IPS-18a (cell line): ENCODE results near the gene PURA.

Experiments used
- H3K27ac ChIP-seq: one replicate; pipeline ENCODE4 v1.5.1; 2013; ENCODE audit warnings: low read length
- H3K27me3 ChIP-seq: one replicate; pipeline ENCODE4 v1.6.1; 2013; ENCODE audit warnings: mild to moderate bottlenecking, low read length; ENCODE audit not compliant: control insufficient read depth, insufficient read depth
- H3K36me3 ChIP-seq: one replicate; pipeline ENCODE4 v1.6.1; 2013; ENCODE audit warnings: low read depth, low read length; ENCODE audit not compliant: control insufficient read depth
- H3K4me1 ChIP-seq: one replicate; pipeline ENCODE4 v1.6.1; 2013; ENCODE audit warnings: low read depth, low read length; ENCODE audit not compliant: control insufficient read depth
- H3K4me3 ChIP-seq: one replicate; pipeline ENCODE4 v1.5.1; 2013; ENCODE audit warnings: low read length
- H3K9ac ChIP-seq: one replicate; pipeline ENCODE4 v1.6.1; 2013; ENCODE audit warnings: mild to moderate bottlenecking, low read length, moderate library complexity
- H3K9me3 ChIP-seq: one replicate; pipeline ENCODE4 v1.6.1; 2013; ENCODE audit warnings: low read depth, low read length; ENCODE audit not compliant: control insufficient read depth

The PURA gene

DNA sequence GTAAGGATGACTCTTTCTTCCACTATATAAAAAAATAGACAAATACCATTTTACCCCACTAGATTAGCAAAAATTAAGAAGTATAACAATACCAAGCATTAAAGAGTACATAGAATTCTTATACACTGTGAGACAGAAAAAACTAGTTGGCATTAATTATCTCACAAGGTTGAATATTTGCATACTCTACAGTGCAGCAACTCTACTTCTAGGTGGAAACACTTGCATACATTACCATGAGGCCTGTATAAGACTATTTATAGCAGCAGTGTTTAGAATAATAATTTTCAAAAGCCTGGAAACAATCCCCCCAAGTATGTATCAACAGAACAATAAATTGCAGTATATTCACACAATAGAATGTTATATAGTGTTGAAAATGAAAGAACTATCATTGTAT is 19.0 kb upstream of the PURA start:
- H3K4me1 ChIP-seq, result no peaks in the 10 kb centered on the region
- no peak overlapping the region for H3K4me3 ChIP-seq
- no peak overlapping the region for H3K27ac ChIP-seq
- peaks cover 6% of the 10 kb centered on the region for H3K27me3 ChIP-seq
- H3K36me3 ChIP-seq, result no peaks in the 10 kb centered on the region
- no peaks in the 10 kb centered on the region for H3K9me3 ChIP-seq
- no peak overlapping the region for H3K9ac ChIP-seq

DNA sequence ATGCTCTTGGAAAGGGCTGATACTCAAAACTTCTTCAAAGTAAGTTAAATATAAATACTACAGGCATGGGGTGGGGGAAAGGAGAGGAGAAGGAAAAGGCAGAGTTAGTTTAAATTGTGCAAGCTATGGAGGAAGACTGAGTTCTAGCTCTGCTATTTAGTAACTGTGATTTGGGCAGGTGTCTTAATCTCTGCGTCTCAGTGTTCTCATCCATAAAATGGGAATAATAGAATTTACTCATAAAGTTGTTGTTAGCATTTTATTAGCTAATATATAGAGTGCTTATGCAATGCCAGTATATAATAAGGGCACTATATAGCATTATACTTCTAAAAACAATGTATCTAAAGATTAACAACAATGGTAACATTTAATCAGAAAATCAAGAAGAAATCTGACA is 12.7 kb upstream of the PURA start:
- Histone ChIP-seq H3K9me3 (no peaks in the 10 kb centered on the region), H3K9ac (no peak overlapping the region), H3K27ac (no peak overlapping the region), H3K36me3 (no peaks in the 10 kb centered on the region), H3K4me3 (no peak overlapping the region), H3K4me1 (no peaks in the 10 kb centered on the region), H3K27me3 (peaks cover 48% of the 10 kb centered on the region)

DNA sequence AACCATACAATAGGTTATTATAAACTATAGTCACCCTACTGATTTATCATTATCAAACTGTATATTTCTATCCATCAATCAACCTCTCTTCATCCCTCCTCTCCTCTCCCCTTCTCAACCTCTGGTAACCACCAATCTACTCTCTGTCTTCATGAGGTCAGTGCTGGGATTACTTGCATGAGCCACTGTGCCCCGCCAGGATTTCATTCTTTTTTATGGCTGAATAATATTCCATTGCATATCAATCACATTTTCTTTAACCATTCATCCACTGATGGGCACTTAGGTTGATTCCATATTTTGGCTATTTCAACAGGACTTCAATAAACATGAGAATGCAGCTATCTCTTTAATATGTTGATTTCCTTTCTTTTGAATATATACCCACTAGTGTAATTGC is 10.8 kb upstream of the PURA start:
- no peak overlapping the region for H3K27ac ChIP-seq
- H3K9ac ChIP-seq, result no peak overlapping the region
- H3K4me3 ChIP-seq, result no peak overlapping the region
- peaks cover 2% of the 10 kb centered on the region for H3K4me1 ChIP-seq
- no peaks in the 10 kb centered on the region for H3K9me3 ChIP-seq
- no peaks in the 10 kb centered on the region for H3K36me3 ChIP-seq
- peaks cover 59% of the 10 kb centered on the region for H3K27me3 ChIP-seq

- H3K4me1 ChIP-seq, result peaks cover 9% of the 10 kb centered on the region
- peaks cover 69% of the 10 kb centered on the region for H3K27me3 ChIP-seq
- no peak overlapping the region for H3K9ac ChIP-seq
- H3K4me3 ChIP-seq, result no peak overlapping the region
- H3K36me3 ChIP-seq, result no peaks in the 10 kb centered on the region
- no peaks in the 10 kb centered on the region for H3K9me3 ChIP-seq
- H3K27ac ChIP-seq, result no peak overlapping the region
Observed at GRCh38 chr5:140104100-140104499, 9.8 kb upstream of the PURA start.

GRCh38 chr5:140106101-140106500 is 7.8 kb upstream of the PURA start:
- Histone ChIP-seq H3K9me3 (no peaks in the 10 kb centered on the region), H3K4me1 (peaks cover 16% of the 10 kb centered on the region), H3K36me3 (no peaks in the 10 kb centered on the region), H3K27ac (no peak overlapping the region), H3K9ac (no peak overlapping the region), H3K27me3 (peaks cover 85% of the 10 kb centered on the region), H3K4me3 (no peak overlapping the region)

GRCh38 chr5:140106805-140107311 is 7.1 kb upstream of the PURA start:
- Histone ChIP-seq H3K9me3 (no peaks in the 10 kb centered on the region), H3K27me3 (peaks cover 88% of the 10 kb centered on the region), H3K4me3 (peak overlapping the region; percentile 57), H3K4me1 (peaks cover 16% of the 10 kb centered on the region), H3K9ac (no peak overlapping the region), H3K27ac (no peak overlapping the region), H3K36me3 (no peaks in the 10 kb centered on the region)

DNA sequence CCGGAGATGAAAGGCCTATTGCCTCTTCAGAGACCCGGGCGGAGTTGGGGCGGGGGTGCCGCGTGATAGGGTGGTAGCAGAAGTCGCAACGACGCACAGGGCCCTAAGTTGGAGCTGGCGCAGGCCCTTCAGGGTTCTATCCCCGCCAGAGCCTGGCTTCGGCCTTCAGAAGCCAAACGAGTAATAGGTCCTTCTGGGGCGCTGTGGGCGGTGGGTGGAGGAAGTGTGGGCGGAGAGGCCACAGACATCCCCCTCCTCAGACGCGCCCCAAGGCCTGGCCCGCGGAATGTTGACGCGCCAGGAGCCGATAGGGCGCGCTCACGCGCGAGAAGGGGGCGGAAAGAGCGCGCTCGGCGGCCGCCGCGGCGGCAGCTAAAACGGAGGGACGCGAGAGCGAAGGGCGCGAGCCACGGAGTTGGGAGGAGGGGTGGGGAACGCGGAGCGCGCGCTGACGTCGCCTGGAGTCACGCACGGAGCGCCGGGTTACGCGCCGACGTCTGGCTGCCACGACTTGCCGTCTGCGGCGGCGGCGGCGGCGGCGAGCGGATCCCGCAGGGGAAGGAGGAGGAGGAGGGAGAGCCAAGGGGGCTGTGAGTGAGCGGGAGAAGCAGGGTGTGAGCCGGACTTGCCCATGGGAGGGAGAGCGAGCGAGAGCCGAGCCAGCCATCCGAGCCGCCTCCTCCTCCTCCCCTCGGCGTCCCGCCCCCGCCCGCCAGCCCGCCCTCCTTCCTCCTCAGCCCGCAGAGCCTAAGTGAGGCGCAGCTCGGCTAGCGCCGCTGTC is 6.4 kb upstream of the PURA start:
- Histone ChIP-seq H3K27ac (no peak overlapping the region), H3K9me3 (no peaks in the 10 kb centered on the region), H3K36me3 (no peaks in the 10 kb centered on the region), H3K4me3 (peak overlapping the region; percentile 57), H3K27me3 (peaks cover 89% of the 10 kb centered on the region), H3K4me1 (peaks cover 16% of the 10 kb centered on the region), H3K9ac (no peak overlapping the region)

DNA sequence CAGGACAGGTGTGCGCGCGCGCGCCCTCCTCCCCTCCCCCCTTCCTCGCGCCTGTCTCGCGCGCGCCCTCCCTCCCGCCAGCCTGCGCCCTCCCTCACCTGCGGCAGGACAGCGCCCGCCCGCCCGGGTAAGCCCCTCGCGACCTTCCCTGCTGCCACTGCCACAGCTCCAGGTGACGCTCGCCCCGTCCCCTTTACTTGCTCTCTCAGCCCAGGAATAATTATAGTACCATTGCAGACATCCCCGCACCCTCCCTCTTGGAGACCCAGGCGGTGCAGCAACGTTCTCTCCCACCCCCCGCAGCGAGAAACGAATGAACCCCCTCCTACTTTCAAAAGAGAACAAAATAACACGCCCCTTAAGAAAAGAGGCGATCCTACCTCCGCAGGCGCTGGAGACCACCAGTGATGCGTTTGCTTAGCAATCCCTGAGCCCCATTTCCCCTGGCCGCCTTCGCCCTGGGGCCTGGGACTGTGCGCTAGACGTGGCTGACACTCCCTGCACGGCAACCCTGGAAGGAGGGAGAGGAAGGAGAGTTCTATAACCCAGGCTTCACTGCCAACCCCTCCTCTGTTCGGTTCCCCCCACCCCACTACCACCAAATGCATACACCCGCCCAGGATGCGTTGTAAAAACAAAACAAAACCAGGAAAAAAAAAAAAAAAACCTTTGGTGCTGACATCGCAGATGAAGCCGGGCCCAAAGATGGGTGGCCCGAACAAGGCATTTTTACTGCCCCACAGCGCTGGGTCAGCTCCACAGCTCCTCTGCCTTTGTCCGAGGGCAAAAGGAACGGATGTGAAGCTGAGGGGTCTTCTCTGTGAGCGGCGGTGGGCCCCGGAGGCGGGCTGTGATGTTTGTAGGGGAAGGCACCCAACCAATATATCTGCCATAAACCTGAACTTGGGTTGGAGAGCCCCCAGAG is 5.6 kb upstream of the PURA start:
- Histone ChIP-seq H3K27me3 (peaks cover 91% of the 10 kb centered on the region), H3K4me3 (peak overlapping the region; percentile 57), H3K4me1 (peaks cover 16% of the 10 kb centered on the region), H3K9me3 (no peaks in the 10 kb centered on the region), H3K36me3 (no peaks in the 10 kb centered on the region), H3K9ac (no peak overlapping the region), H3K27ac (no peak overlapping the region)

DNA sequence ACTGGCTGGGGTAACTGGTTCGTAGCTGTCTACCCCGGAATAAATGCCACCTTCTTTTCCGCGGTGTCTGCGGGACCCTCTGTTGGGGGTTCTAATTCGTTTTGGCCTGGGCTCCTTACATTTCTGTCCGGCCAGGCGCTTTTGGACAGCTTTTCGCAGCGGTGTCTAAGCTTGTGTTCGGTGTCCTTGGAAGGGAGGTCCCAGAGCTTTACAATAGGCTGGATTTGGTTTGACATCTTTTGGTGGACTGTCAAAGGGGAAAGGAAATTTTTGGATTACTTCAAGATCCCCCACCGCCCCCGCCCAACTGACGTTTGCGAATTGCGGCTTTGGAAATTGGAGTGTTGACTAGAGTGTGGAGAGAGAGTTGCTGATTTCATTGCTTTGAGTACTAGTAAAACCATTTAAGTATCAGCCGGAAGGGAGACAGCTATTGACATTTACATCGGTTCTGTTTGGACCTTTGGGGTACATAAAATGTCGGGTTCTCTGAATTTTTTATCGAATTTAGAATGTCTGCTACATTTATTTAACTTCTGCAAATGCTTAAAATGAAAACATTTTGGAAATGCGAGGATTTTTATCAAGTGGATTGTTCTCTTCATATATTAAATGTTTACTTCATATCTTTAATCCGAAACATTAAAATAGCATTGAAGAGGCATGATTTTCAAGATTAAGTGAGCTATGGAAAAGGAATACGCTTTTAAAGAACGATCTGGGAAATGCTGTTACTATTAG is 4.7 kb upstream of the PURA start:
- no peaks in the 10 kb centered on the region for H3K9me3 ChIP-seq
- H3K27me3 ChIP-seq, result peaks cover 86% of the 10 kb centered on the region
- no peak overlapping the region for H3K27ac ChIP-seq
- peak overlapping the region; percentile 57 for H3K4me3 ChIP-seq
- no peaks in the 10 kb centered on the region for H3K36me3 ChIP-seq
- H3K4me1 ChIP-seq, result peaks cover 16% of the 10 kb centered on the region
- no peak overlapping the region for H3K9ac ChIP-seq

DNA sequence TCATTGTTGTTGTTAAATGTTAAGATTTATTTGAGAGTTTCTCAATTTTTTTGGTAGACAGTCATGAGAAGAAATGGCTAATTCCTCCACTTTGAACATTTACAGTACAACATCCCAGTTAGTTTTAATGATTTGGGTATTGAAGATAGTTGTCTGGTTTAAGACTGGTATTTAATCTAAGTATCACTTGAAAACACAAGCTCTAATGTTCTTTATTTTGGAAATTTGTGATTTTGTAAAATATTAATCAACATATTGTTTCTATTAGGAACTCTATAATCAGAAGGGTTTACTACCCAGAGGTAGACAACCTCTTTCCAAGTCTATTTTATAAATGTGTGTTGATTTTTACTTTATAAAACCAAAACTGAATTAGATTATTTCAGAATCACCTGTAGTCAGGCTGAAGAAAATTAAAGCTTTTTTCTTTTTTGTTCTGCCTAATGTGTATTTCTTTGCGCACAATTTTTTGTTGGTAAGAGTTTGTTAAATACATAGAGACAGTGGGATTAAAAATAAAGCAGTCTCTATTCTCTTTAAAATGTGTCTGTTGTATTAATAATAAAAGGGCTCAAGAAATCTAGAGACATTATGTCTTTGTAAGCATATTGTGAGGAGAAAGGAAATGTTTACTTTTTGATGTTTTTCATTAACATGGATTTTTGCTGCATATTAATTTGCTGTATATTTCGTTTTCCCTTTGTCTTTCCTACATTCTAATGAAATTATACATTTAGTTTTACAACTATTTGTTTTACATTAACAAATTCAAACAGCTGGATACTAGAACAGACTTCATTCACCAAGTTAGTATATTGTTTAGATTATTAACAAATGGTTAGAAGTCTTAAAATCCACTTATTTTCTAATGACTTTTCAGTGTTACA is 3.9 kb upstream of the PURA start:
- Histone ChIP-seq H3K4me1 (peaks cover 16% of the 10 kb centered on the region), H3K9me3 (no peaks in the 10 kb centered on the region), H3K27ac (no peak overlapping the region), H3K36me3 (no peaks in the 10 kb centered on the region), H3K27me3 (peaks cover 85% of the 10 kb centered on the region), H3K9ac (no peak overlapping the region), H3K4me3 (no peak overlapping the region)
